GM18498 (cell line): ENCODE results near the gene GARRE1.
"Not testable (repeated sequence)": the region's sequence is repeated elsewhere in the genome, so short reads cannot be mapped to it uniquely, and the experiment has no call there.

Source experiments
- ATAC-seq: cut with Tn5 transposase; IDR thresholded peaks from one replicate; pipeline ENCODE4 v1.9.1; 2021; ENCODE audit warnings: mild to moderate bottlenecking, moderate library complexity; ENCODE audit not compliant: unreplicated experiment

Gene GARRE1

GRCh38 chr19:34231439-34231838 lies 22.9 kb upstream of the GARRE1 start:
- no peak for ATAC-seq

GRCh38 chr19:34232566-34233481 lies 21.5 kb upstream of the GARRE1 start:
- ATAC-seq, result peak; percentile 53

GRCh38 chr19:34235425-34235940 lies 18.9 kb upstream of the GARRE1 start:
- ATAC-seq, result no peak

- no peak for ATAC-seq
Observed at GRCh38 chr19:34236035-34236987, 18.0 kb upstream of the GARRE1 start.

DNA sequence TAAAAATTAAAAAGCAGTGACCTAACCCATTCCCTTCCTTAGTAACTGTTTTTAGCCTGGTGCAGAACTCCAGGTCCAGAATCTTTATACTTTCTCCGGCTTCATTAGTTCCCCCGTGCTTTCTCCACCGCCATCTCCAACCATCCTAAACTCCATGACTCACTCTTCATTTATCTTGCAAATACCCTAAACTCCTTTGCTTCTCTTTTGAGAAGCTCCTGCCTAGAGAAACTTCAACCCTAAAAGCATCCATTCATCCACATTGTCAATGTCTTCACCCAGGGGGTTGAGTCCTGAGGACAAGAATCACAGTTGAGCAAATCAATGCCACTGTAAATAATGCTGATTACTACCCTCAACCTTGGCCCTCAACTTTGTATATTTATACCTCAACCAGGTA lies 17.1 kb upstream of the GARRE1 start:
- no peak for ATAC-seq

GRCh38 chr19:34237939-34238338 lies 16.4 kb upstream of the GARRE1 start:
- no peak for ATAC-seq

GRCh38 chr19:34241513-34242337 lies 12.6 kb upstream of the GARRE1 start:
- ATAC-seq, result no peak

DNA sequence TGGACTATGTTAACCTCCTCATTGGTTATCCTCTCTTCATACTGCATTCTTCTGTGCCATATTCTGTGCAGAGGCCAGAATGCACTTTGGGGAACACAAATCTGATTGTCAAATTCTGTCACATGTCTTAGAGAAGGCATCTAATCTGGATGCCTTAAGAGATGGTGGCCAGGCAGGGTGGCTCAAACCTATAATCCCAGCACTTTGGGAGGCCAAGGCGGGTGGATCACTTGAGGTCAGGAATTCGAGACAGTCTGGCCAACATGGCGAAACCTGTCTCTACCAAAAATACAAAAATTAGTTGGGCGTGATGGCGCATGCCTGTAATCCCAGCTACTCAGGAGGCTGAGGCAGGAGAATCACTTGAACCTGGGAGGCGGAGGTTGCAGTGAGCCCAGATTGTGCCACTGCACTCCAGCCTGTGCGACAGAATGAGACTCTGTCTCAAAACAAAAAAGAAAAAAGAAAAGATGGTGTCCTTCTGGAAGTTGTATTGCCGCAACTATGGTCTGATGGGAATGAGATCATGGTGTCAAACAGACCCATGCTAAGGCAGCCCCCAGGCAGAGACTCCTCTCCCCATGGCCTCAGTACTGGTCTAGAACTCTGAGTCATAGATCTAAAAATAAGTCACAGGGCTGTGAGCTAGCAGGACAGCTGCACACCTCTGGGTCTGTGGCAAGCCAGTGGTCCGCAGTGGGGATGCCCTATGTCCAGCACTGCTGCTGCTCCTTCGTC lies 11.0 kb upstream of the GARRE1 start:
- not testable (repeated sequence) for ATAC-seq

DNA sequence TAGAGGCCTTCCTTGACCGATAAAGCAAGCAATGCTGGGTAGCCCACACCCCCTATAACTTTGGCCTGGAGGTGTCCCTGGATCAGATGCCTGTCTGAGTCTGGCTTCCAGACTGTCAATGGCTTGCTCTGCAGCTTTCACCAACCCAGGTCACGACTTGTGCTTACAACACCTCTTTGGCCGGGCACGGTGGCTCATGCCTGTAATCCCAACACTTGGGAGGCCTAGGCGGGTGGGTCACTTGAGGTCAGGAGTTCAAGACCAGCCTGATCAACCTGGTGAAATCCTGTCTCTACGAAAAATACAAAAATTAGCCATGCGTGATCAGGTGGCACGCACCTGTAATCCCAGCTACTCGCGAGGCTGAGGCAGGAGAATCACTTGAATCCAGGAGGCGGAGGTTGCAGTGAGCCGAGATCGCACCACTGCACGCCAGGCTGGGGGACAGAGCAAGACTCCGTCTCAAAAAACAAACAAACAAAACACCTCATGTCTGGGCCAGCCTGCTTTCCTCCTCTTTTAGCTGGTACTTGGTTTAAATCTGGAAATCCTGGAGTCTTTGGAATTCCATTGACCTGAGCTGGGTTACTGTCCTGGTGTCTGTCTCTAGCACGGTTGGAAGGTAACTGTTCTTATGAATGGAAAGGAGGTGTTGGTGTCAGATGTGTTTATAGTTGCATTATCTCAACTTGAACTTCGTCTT lies 10.3 kb upstream of the GARRE1 start:
- ATAC-seq, result no peak

- no peak for ATAC-seq
Observed at GRCh38 chr19:34244611-34245299, 9.6 kb upstream of the GARRE1 start.

- ATAC-seq, result no peak
Observed at GRCh38 chr19:34246340-34246739, 8.0 kb upstream of the GARRE1 start.

- ATAC-seq, result no peak
Observed at GRCh38 chr19:34248941-34249340, 5.4 kb upstream of the GARRE1 start.

- not testable (repeated sequence) for ATAC-seq
Observed at GRCh38 chr19:34253167-34253566, 1.2 kb upstream of the GARRE1 start.

- not testable (repeated sequence) for ATAC-seq
Observed at GRCh38 chr19:34253681-34254045, 691 bp upstream of the GARRE1 start.

GRCh38 chr19:34254698-34255432 lies 511 bp downstream of the GARRE1 start:
- peak; percentile 58 for ATAC-seq

DNA sequence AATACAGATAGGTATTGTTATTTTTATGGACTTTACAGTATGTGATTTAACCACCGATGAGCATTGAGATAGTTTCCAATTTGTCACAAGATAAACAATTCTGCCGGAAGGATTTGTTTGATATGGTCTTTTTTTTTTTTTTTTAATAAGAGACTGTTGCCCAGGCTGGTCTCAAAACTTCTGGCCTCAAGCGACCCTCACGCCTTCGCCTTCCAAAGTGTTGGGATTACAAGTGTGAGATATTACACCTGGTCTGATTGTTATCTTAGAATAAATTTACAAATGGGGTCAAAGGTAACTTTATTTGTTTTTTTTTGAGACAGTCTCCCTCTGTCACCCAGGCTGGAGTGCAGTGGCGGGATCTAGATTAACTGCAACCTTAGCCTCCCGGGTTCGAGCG lies 1.2 kb downstream of the GARRE1 start:
- no peak for ATAC-seq

- no peak for ATAC-seq
Observed at GRCh38 chr19:34256835-34257558, 2.6 kb downstream of the GARRE1 start.
